Endometrial microvascular endothelial cells (primary cell): Measurements from ENCODE around the gene FRG2C. TPM values are rescaled to one million over a fixed set of nuclear protein-coding genes. Genes with fewer than 3 reads are reported as not detected.
"Not testable (repeated sequence)": the region's sequence is repeated elsewhere in the genome, so short reads cannot be mapped to it uniquely, and the experiment has no call there.

ENCODE experiments used
- in situ Hi-C: cut with HindIII; loops from 2 replicates; pipeline ENCODE4 v1.10.0; 2017; ENCODE audit warnings: low sequenced_read_pairs, low pct_unique_long_range_greater_than_20kb; ENCODE audit errors: inconsistent ontology term
- total RNA-seq: library from RNA; depleted of rRNA; stranded (reverse); fragments of >200 nt; gene quantifications from one replicate; pipeline ENCODE4 v1.2.3, GENCODE V29; 2015; ENCODE audit errors: inconsistent ontology term

The FRG2C gene
- not detected for total RNA-seq

- in situ Hi-C loops: not testable (repeated sequence)
Measured at GRCh38 chr3:75664028-75664427, at the start of gene FRG2C. Gene FRG2C (plus strand): TSS chr3:75664328. CDS start chr3:75664380, 52 bp downstream.

GRCh38 chr3:75618666-75619305 lies 45.3 kb upstream of the FRG2C start:
- in situ Hi-C loops: not testable (repeated sequence)

GRCh38 chr3:75619481-75620031 lies 44.6 kb upstream of the FRG2C start:
- in situ Hi-C loops: not testable (repeated sequence)

- in situ Hi-C loops: not testable (repeated sequence)
Measured at GRCh38 chr3:75621772-75622171, 42.4 kb upstream of the FRG2C start.

- in situ Hi-C loops: not testable (repeated sequence)
Measured at GRCh38 chr3:75623656-75624055, 40.5 kb upstream of the FRG2C start.

GRCh38 chr3:75630887-75631535 lies 33.1 kb upstream of the FRG2C start:
- in situ Hi-C loops: not testable (repeated sequence)

GRCh38 chr3:75631541-75631940 lies 32.6 kb upstream of the FRG2C start:
- in situ Hi-C loops: no loop called here

- in situ Hi-C loops: not testable (repeated sequence)
Measured at GRCh38 chr3:75638947-75639346, 25.2 kb upstream of the FRG2C start.

GRCh38 chr3:75641107-75641517 lies 23.0 kb upstream of the FRG2C start:
- in situ Hi-C loops: not testable (repeated sequence)

GRCh38 chr3:75643031-75643800 lies 20.9 kb upstream of the FRG2C start:
- in situ Hi-C loops: not testable (repeated sequence)

- in situ Hi-C loops: not testable (repeated sequence)
Measured at GRCh38 chr3:75645548-75645947, 18.6 kb upstream of the FRG2C start.

- in situ Hi-C loops: no loop called here
Measured at GRCh38 chr3:75650191-75650590, 13.9 kb upstream of the FRG2C start.

- in situ Hi-C loops: not testable (repeated sequence)
Measured at GRCh38 chr3:75655101-75655904, 8.8 kb upstream of the FRG2C start.

GRCh38 chr3:75655956-75656355 lies 8.2 kb upstream of the FRG2C start:
- in situ Hi-C loops: not testable (repeated sequence)

GRCh38 chr3:75658411-75659107 lies 5.6 kb upstream of the FRG2C start:
- in situ Hi-C loops: not testable (repeated sequence)

GRCh38 chr3:75659108-75659433 lies 5.1 kb upstream of the FRG2C start:
- in situ Hi-C loops: not testable (repeated sequence)

- in situ Hi-C loops: not testable (repeated sequence)
Measured at GRCh38 chr3:75665626-75666025, 1.5 kb downstream of the FRG2C start.
